ENCODE data around the gene PHF2. TPM values are rescaled to one million over a fixed set of nuclear protein-coding genes. Genes with fewer than 3 reads are reported as not detected.

Gene PHF2
- total and polyA plus RNA-seq, 7 donors, result 10.9 to 31.9 (median 21.4) TPM

DNA sequence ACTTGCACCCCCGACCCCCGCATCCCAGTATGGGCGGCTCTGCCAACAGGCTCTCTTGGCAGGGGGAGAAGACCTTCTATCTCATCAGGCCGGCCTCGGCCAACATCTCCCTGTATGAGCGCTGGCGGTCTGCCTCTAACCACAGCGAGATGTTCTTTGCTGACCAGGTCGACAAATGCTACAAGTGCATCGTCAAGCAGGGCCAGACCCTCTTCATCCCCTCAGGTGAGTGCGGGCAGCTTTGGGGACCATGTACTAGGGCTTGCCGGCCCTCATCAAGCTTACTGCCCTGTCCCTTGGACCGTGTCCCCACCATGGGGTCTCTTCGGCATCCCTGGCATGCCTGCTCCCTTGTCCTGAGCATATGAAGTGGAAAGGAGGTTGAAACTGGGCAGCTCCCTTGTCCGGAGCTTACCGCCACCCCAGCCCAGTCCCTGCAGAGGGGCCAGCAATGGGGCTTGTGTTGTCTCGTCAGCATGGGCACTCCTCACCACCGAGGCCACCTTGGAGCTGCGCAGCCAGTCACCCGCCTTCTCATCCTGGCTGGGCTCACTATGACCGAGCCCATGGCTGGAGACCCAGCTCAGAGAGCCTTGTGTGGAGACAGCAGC, 78.1 kb downstream of the PHF2 start:
- H3K36me3 ChIP-seq, result peaks cover 22 to 97% (median 58%) of the 10 kb centered on the region in 4 donors
- no peaks in the 10 kb centered on the region for H3K27me3 ChIP-seq
- DNase-seq, result peak; percentile 56
- no peak overlapping the region for H3K4me3 ChIP-seq
- H3K9me3 ChIP-seq, result no peaks in the 10 kb centered on the region
- intact Hi-C loops (cut with DNase I), result no loop called here
- TF ChIP-seq POLR2A (IDR thresholded peaks at IDR 0.05) (no peak), POLR2AphosphoS5 (IDR thresholded peaks at IDR 0.05) (no peak), EP300 (IDR thresholded peaks at IDR 0.05) (no peak)
- TF ChIP-seq, protein P1, sequence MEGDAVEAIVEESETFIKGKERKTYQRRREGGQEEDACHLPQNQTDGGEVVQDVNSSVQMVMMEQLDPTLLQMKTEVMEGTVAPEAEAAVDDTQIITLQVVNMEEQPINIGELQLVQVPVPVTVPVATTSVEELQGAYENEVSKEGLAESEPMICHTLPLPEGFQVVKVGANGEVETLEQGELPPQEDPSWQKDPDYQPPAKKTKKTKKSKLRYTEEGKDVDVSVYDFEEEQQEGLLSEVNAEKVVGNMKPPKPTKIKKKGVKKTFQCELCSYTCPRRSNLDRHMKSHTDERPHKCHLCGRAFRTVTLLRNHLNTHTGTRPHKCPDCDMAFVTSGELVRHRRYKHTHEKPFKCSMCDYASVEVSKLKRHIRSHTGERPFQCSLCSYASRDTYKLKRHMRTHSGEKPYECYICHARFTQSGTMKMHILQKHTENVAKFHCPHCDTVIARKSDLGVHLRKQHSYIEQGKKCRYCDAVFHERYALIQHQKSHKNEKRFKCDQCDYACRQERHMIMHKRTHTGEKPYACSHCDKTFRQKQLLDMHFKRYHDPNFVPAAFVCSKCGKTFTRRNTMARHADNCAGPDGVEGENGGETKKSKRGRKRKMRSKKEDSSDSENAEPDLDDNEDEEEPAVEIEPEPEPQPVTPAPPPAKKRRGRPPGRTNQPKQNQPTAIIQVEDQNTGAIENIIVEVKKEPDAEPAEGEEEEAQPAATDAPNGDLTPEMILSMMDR (IDR thresholded peaks at IDR 0.05), result no peak
- no peaks in the 10 kb centered on the region for H3K4me1 ChIP-seq
- H3K27ac ChIP-seq, result no peak overlapping the region
- 96 to 98% methylated on average over 21 of the region's 21 CpGs for WGBS, 2 donors

DNA sequence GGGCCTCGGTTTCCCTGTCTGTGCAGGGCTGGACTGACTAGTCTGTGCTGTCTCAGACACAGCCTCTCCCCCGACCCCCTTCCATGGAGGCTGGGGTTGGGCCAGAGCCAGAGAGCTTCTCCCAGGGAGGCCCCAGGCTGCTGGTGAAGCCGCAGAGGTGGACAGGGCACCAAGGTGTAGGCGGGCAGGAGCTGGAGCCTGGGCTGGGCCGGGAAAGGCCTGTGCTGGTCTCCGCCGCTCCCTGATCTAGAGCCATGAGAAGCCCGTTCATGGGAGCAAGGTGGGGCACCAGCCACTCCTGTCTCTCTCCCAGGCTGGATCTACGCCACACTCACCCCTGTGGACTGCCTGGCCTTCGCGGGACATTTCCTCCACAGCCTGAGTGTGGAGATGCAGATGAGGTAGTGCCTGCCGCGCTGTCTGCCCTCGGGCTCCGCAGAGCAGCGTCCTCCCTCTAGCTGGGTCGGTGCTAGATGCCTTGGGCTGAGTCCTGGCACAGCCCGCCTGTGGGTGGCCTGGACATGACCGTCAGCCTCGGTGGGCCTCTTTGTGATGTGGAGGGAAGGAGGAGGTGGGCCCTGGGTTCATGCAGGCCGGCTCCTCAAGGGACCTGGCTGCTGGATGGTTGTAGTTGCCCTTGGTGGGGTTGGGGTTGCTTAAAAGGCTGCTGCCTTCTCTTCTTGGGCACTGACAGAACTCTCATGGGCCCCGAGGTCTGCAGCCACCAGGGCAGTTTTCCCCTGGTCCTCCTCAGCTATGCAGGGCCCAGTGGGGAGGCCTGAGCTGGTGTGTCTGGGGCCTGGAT, 79.4 kb downstream of the PHF2 start:
- intact Hi-C loops (cut with DNase I), result no loop called here
- no peaks in the 10 kb centered on the region for H3K4me1 ChIP-seq
- H3K4me3 ChIP-seq, result no peak overlapping the region
- DNase-seq, result peak; percentile 62
- H3K9me3 ChIP-seq, result no peaks in the 10 kb centered on the region
- TF ChIP-seq POLR2A (IDR thresholded peaks at IDR 0.05), result no peak
- TF ChIP-seq EP300 (IDR thresholded peaks at IDR 0.05), result no peak
- TF ChIP-seq POLR2AphosphoS5 (IDR thresholded peaks at IDR 0.05), result no peak
- TF ChIP-seq, protein P1 (IDR thresholded peaks at IDR 0.05), result no peak
- WGBS, 2 donors, result 95 to 96% methylated on average over 22 of the region's 22 CpGs
- peaks cover 8 to 97% (median 58%) of the 10 kb centered on the region in 4 donors for H3K36me3 ChIP-seq
- H3K27me3 ChIP-seq, result no peaks in the 10 kb centered on the region
- no peak overlapping the region for H3K27ac ChIP-seq

DNA sequence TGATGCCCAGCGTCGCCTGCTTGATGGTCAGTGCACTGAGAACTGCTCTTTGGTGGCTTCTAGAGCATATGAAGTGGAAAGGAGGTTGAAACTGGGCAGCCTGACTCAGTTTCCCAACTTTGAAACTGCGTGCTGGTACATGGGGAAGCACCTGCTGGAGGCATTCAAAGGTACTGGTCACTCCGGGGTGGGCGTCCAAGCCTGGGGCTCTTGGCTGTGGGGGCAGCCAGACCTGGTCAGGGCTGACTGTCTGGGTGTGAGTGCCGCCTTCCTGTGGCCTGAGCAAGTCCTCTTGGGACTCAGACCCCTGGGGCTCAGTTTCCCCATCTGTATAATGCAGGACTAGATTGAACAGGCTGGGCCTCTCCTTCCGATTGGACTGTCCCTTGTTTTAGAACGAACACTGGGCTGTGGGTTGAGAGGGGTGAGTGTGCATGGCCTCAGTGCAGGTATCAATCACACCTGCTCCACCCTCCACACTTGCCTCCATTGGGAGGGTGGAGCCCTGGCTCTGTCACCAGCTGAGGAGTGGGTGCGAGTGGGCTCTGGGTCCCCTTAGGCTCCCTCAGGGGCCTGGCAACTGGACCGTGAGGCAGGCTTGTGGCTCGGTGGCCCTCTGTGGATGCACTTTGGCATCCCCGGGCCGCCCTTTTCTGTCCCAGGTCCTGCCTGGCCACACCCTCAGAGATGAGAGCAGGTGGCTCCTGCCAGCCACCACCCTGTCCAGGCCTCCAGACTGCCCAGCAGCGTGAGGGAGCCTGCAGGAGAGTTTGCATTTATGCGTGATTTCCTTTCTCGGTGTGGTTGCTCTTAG, 80.2 kb downstream of the PHF2 start:
- intact Hi-C loops (cut with DNase I), result no loop called here
- no peaks in the 10 kb centered on the region for H3K27me3 ChIP-seq
- H3K27ac ChIP-seq, result no peak overlapping the region
- H3K36me3 ChIP-seq, result peaks cover 8 to 91% (median 54%) of the 10 kb centered on the region in 4 donors
- peak; percentile 54 for DNase-seq
- H3K4me1 ChIP-seq, result no peaks in the 10 kb centered on the region
- 95 to 96% methylated on average over 16 of the region's 16 CpGs for WGBS, 2 donors
- H3K4me3 ChIP-seq, result no peak overlapping the region
- H3K9me3 ChIP-seq, result no peaks in the 10 kb centered on the region
- TF ChIP-seq POLR2AphosphoS5 (IDR thresholded peaks at IDR 0.05) (no peak), POLR2A (IDR thresholded peaks at IDR 0.05) (no peak), EP300 (IDR thresholded peaks at IDR 0.05) (no peak)
- TF ChIP-seq, protein P1 (IDR thresholded peaks at IDR 0.05), result no peak

DNA sequence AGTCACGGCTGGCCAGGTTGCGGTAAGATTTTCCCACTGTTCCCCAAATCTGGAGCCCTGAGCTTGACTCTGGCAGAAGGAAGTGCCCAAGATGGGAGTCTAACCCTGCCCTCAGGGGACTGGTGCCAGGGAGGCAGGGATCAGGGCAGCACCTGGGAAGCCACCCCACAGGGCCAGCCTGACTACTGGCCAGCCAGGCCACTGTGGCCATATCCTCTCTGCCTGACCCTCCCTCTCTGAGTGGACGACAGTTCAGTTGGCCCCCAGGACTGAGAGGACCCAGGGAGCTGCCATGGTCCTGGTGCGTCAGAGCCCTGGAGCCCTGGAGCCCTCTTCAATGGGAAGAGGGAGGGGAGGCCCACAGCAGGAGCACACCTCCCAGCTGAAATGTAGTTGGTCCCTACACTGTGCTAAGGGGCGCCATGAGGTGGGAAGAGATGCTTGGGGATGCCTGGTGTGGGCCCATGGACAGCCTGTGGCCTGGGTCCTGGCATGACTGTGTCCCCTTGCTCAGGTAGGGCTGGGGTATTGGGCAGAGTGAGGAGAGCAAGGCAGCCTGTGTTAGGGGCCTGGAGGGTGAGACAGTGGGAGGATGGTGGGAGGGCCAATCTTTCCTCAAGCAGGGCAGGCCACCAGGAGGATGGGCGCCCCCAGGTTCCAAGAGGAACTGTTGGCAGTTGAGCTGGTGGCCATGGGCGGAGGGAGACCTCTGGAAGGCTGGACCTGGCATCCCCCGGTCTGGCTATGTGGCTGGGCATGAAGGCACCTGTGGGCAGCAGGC, 81.1 kb downstream of the PHF2 start:
- WGBS, 2 donors, result 97 to 98% methylated on average over 8 of the region's 8 CpGs
- H3K4me1 ChIP-seq, result no peaks in the 10 kb centered on the region
- H3K4me3 ChIP-seq, result no peak overlapping the region
- H3K27me3 ChIP-seq, result no peaks in the 10 kb centered on the region
- peaks cover 8 to 91% (median 55%) of the 10 kb centered on the region in 4 donors for H3K36me3 ChIP-seq
- H3K9me3 ChIP-seq, result no peaks in the 10 kb centered on the region
- no peak overlapping the region for H3K27ac ChIP-seq
- TF ChIP-seq POLR2AphosphoS5 (IDR thresholded peaks at IDR 0.05), result no peak
- TF ChIP-seq, protein P1 (IDR thresholded peaks at IDR 0.05), result no peak
- no peak for TF ChIP-seq EP300 (IDR thresholded peaks at IDR 0.05)
- no peak for TF ChIP-seq POLR2A (IDR thresholded peaks at IDR 0.05)
- intact Hi-C loops (cut with DNase I), result no loop called here
- peak; percentile 53 for DNase-seq

Data from sigmoid colon (tissue), 7 donors.